Activated T-helper 17 cell treated with anti-CD3 and anti-CD28 coated beads, Interleukin-2, amount 50 U/mL, for 72 hours (primary cell): Measurements from ENCODE around the gene COPG2. TPM values are rescaled to one million over a fixed set of nuclear protein-coding genes. Genes with fewer than 3 reads are reported as not detected.
A peak's percentile ranks its signal among the peaks of the same experiment; 100 is the strongest.
"Not testable (repeated sequence)": the region's sequence is repeated elsewhere in the genome, so short reads cannot be mapped to it uniquely, and the experiment has no call there.

Source experiments
- ATAC-seq: fragments of 150-1000 bp; cut with Tn5 transposase; replicated peaks from 2 replicates; pipeline ENCODE4 v1.10.0; 2021; ENCODE audit warnings: mild to moderate bottlenecking, moderate library complexity
- H3K27ac Mint-ChIP-seq: one replicate; pipeline ENCODE4 v1.8.0; 2022; ENCODE audit warnings: mixed read lengths
- H3K27me3 Mint-ChIP-seq: one replicate; pipeline ENCODE4 v1.8.0; 2022; ENCODE audit warnings: mixed read lengths
- H3K36me3 Mint-ChIP-seq: one replicate; pipeline ENCODE4 v1.8.0; 2022; ENCODE audit warnings: low read depth, mild to moderate bottlenecking, mixed read lengths
- H3K4me1 Mint-ChIP-seq: one replicate; pipeline ENCODE4 v1.8.0; 2022; ENCODE audit warnings: mixed read lengths
- H3K4me3 Mint-ChIP-seq: one replicate; pipeline ENCODE4 v1.8.0; 2022; ENCODE audit warnings: mild to moderate bottlenecking, mixed read lengths
- H3K9me3 Mint-ChIP-seq: one replicate; pipeline ENCODE4 v1.8.0; 2022; ENCODE audit warnings: mixed read lengths
- total RNA-seq, 2 donors: library from RNA; stranded (reverse); gene quantifications; one replicate each; pipeline ENCODE4 v1.2.3, GENCODE V29; 2022

The COPG2 gene
- total RNA-seq, 2 donors from 2014 or later = 27.3 to 31.2 TPM

GRCh38 chr7:130566898-130567280 is 101.7 kb downstream of the COPG2 start:
- no peaks in the 10 kb centered on the region for H3K27me3 Mint-ChIP-seq
- peaks cover 14% of the 10 kb centered on the region for H3K9me3 Mint-ChIP-seq
- no peak overlapping the region for H3K27ac Mint-ChIP-seq
- peaks cover 11% of the 10 kb centered on the region for H3K4me1 Mint-ChIP-seq
- no peak overlapping the region for H3K4me3 Mint-ChIP-seq
- H3K36me3 Mint-ChIP-seq = no peaks in the 10 kb centered on the region
- no peak for ATAC-seq

- no peak for ATAC-seq
- Mint-ChIP-seq H3K27ac (no peak overlapping the region), H3K4me1 (peaks cover 11% of the 10 kb centered on the region), H3K27me3 (no peaks in the 10 kb centered on the region), H3K4me3 (no peak overlapping the region), H3K9me3 (peaks cover 14% of the 10 kb centered on the region), H3K36me3 (no peaks in the 10 kb centered on the region)
These were observed 102.2 kb downstream of the COPG2 start for GRCh38 chr7:130566168-130566897.

- no peak overlapping the region for H3K4me3 Mint-ChIP-seq
- ATAC-seq = peak; percentile 53
These were observed 107.6 kb downstream of the COPG2 start for GRCh38 chr7:130560972-130561371.

GRCh38 chr7:130559184-130559583 is 109.4 kb downstream of the COPG2 start:
- no peaks in the 10 kb centered on the region for H3K27me3 Mint-ChIP-seq
- no peak overlapping the region for H3K4me3 Mint-ChIP-seq
- no peaks in the 10 kb centered on the region for H3K9me3 Mint-ChIP-seq
- no peak for ATAC-seq
- H3K4me1 Mint-ChIP-seq = no peaks in the 10 kb centered on the region
- H3K36me3 Mint-ChIP-seq = peaks cover 30% of the 10 kb centered on the region
- no peak overlapping the region for H3K27ac Mint-ChIP-seq

More at GRCh38 chr7:130560972-130561371, 107.6 kb downstream of the COPG2 start:
- H3K36me3 Mint-ChIP-seq = peaks cover 18% of the 10 kb centered on the region
- no peaks in the 10 kb centered on the region for H3K9me3 Mint-ChIP-seq
- no peaks in the 10 kb centered on the region for H3K27me3 Mint-ChIP-seq
- H3K27ac Mint-ChIP-seq = no peak overlapping the region
- no peaks in the 10 kb centered on the region for H3K4me1 Mint-ChIP-seq

- Mint-ChIP-seq H3K27me3 (no peaks in the 10 kb centered on the region), H3K4me1 (no peaks in the 10 kb centered on the region), H3K4me3 (no peak overlapping the region), H3K27ac (no peak overlapping the region), H3K36me3 (peaks cover 37% of the 10 kb centered on the region), H3K9me3 (no peaks in the 10 kb centered on the region)
- ATAC-seq = no peak
These were observed 114.1 kb downstream of the COPG2 start for GRCh38 chr7:130554481-130554880.

- Mint-ChIP-seq H3K27ac (no peak overlapping the region), H3K27me3 (no peaks in the 10 kb centered on the region), H3K4me1 (no peaks in the 10 kb centered on the region), H3K36me3 (peaks cover 45% of the 10 kb centered on the region), H3K4me3 (no peak overlapping the region), H3K9me3 (no peaks in the 10 kb centered on the region)
- no peak for ATAC-seq
These were observed 115.0 kb downstream of the COPG2 start for GRCh38 chr7:130553398-130554029.

- Mint-ChIP-seq H3K27me3 (no peaks in the 10 kb centered on the region), H3K36me3 (peaks cover 28% of the 10 kb centered on the region), H3K4me3 (no peak overlapping the region), H3K27ac (no peak overlapping the region), H3K9me3 (no peaks in the 10 kb centered on the region), H3K4me1 (no peaks in the 10 kb centered on the region)
- no peak for ATAC-seq
These were observed 124.2 kb downstream of the COPG2 start for GRCh38 chr7:130544356-130544755.

- ATAC-seq = no peak
- no peak overlapping the region for H3K4me3 Mint-ChIP-seq
- no peaks in the 10 kb centered on the region for H3K27me3 Mint-ChIP-seq
- no peak overlapping the region for H3K27ac Mint-ChIP-seq
- peaks cover 22% of the 10 kb centered on the region for H3K36me3 Mint-ChIP-seq
- no peaks in the 10 kb centered on the region for H3K9me3 Mint-ChIP-seq
- no peaks in the 10 kb centered on the region for H3K4me1 Mint-ChIP-seq
These were observed 125.0 kb downstream of the COPG2 start for GRCh38 chr7:130543487-130544010.

- H3K27me3 Mint-ChIP-seq, H3K4me1 Mint-ChIP-seq, ATAC-seq, H3K36me3 Mint-ChIP-seq, H3K4me3 Mint-ChIP-seq, H3K27ac Mint-ChIP-seq, H3K9me3 Mint-ChIP-seq: not testable (repeated sequence)
These were observed 126.3 kb downstream of the COPG2 start for GRCh38 chr7:130542297-130542696.

GRCh38 chr7:130541287-130541686 is 127.3 kb downstream of the COPG2 start:
- H3K4me3 Mint-ChIP-seq, ATAC-seq, H3K27me3 Mint-ChIP-seq, H3K4me1 Mint-ChIP-seq, H3K36me3 Mint-ChIP-seq, H3K27ac Mint-ChIP-seq, H3K9me3 Mint-ChIP-seq: not testable (repeated sequence)

- not testable (repeated sequence) for H3K4me3 Mint-ChIP-seq, H3K9me3 Mint-ChIP-seq, ATAC-seq, H3K27me3 Mint-ChIP-seq, H3K4me1 Mint-ChIP-seq, H3K36me3 Mint-ChIP-seq, H3K27ac Mint-ChIP-seq
These were observed 130.7 kb downstream of the COPG2 start for GRCh38 chr7:130537894-130538293.

- no peak for ATAC-seq
- no peaks in the 10 kb centered on the region for H3K36me3 Mint-ChIP-seq
These were observed 139.1 kb downstream of the COPG2 start for GRCh38 chr7:130529417-130529816.

GRCh38 chr7:130527752-130528355 is 140.7 kb downstream of the COPG2 start:
- not testable (repeated sequence) for H3K27me3 Mint-ChIP-seq

More at GRCh38 chr7:130529417-130529816, 139.1 kb downstream of the COPG2 start:
- Mint-ChIP-seq H3K4me3 (no peak overlapping the region), H3K27ac (no peak overlapping the region), H3K9me3 (no peaks in the 10 kb centered on the region), H3K27me3 (no peaks in the 10 kb centered on the region), H3K4me1 (no peaks in the 10 kb centered on the region)

GRCh38 chr7:130524628-130525027 is 143.9 kb downstream of the COPG2 start:
- Mint-ChIP-seq H3K4me1 (no peaks in the 10 kb centered on the region), H3K27me3 (no peaks in the 10 kb centered on the region), H3K9me3 (no peaks in the 10 kb centered on the region), H3K27ac (no peak overlapping the region), H3K4me3 (no peak overlapping the region), H3K36me3 (no peaks in the 10 kb centered on the region)
- no peak for ATAC-seq

More at GRCh38 chr7:130527752-130528355, 140.7 kb downstream of the COPG2 start:
- H3K9me3 Mint-ChIP-seq, H3K36me3 Mint-ChIP-seq, H3K4me1 Mint-ChIP-seq, H3K27ac Mint-ChIP-seq, H3K4me3 Mint-ChIP-seq: not testable (repeated sequence)
- peak; percentile 55 for ATAC-seq
